B cell (primary cell): ENCODE measurements around the gene LRRC42. TPM values are rescaled to one million over a fixed set of nuclear protein-coding genes. Genes with fewer than 3 reads are reported as not detected.

Experiments
- ATAC-seq: fragments of 200-7000 bp; cut with Tn5 transposase; one replicate; pipeline ENCODE4 v1.10.0; 2021; ENCODE audit warnings: low read depth, mild to moderate bottlenecking, moderate number of reproducible peaks, moderate library complexity
- CTCF ChIA-PET: fragments of 350-600 bp; sonication (Branson Sonifier 250); formaldehyde crosslinking; loops from one replicate; lab custom pipeline; 2021; ENCODE audit warnings: antibody characterized with exemption, inconsistent platforms; lab: Charles Lee
- POLR2A ChIA-PET: fragments of 350-600 bp; sonication (Branson Sonifier 250); formaldehyde crosslinking; loops from one replicate; lab custom pipeline; 2021; ENCODE audit warnings: antibody characterized with exemption; lab: Charles Lee
- DNase-seq: peaks from one replicate; pipeline ENCODE4 v3.0.0; 2013
- H2AFZ ChIP-seq: 2 replicates; pipeline ENCODE4 v1.6.1; 2012; ENCODE audit warnings: mild to moderate bottlenecking, low read depth, low read length; ENCODE audit not compliant: insufficient read depth, poor library complexity, severe bottlenecking
- H3K27ac ChIP-seq, 2 donors: 1 replicate in 1 of 2; 2 replicates in 1 of 2; pipeline ENCODE4 v1.5.1; 2012 to 2013; ENCODE audit warnings: low read length in 2 of 2, mild to moderate bottlenecking in 2 of 2, moderate library complexity in 1 of 2
- H3K27me3 ChIP-seq, 4 experiments: fragments of 200-600 bp in 1 of 4; sonication (generic) in 1 of 4; replicated peaks in 1 of 4; 1 replicate in 2 of 4; 2 replicates in 2 of 4; pipeline versions ENCODE4 v1.6.1 to v1.7.0; 2013 to 2016; ENCODE audit warnings: low read length in 3 of 4, mild to moderate bottlenecking in 2 of 4, mixed read lengths in 1 of 4, moderate library complexity in 1 of 4; ENCODE audit not compliant: insufficient read depth in 4 of 4, control insufficient read depth in 3 of 4; ENCODE audit errors: control extremely low read depth in 1 of 4
- H3K36me3 ChIP-seq, 2 experiments: replicated peaks in 1 of 2; 1 replicate in 1 of 2; 2 replicates in 1 of 2; pipeline versions ENCODE4 v1.6.1 to v1.7.1; 2013; ENCODE audit warnings: low read length in 1 of 2; ENCODE audit not compliant: insufficient read depth in 2 of 2, control insufficient read depth in 1 of 2; ENCODE audit errors: control extremely low read depth in 1 of 2, extremely low read depth in 1 of 2
- H3K4me1 ChIP-seq, 2 donors: fragments of 200-600 bp in 1 of 2; sonication (generic) in 1 of 2; 1 replicate in 1 of 2; 2 replicates in 1 of 2; pipeline versions ENCODE4 v1.5.1 to v1.6.1; 2013 to 2017; ENCODE audit warnings: low read length in 2 of 2; ENCODE audit not compliant: control insufficient read depth in 2 of 2, insufficient read depth in 2 of 2
- H3K4me2 ChIP-seq: replicated peaks from 2 replicates; pipeline ENCODE3; 2012; ENCODE audit warnings: mild to moderate bottlenecking, low read depth, low read length; ENCODE audit not compliant: poor library complexity, severe bottlenecking
- H3K4me3 ChIP-seq, 5 experiments: fragments of 200-600 bp in 1 of 5; sonication (generic) in 1 of 5; 1 replicate in 3 of 5; 2 replicates in 2 of 5; pipeline versions ENCODE4 v1.5.1 to v1.7.0; 2011 to 2016; ENCODE audit warnings: low read length in 4 of 5, mild to moderate bottlenecking in 4 of 5, low read depth in 2 of 5, control low read depth in 1 of 5, moderate library complexity in 1 of 5; ENCODE audit not compliant: insufficient read depth in 1 of 5; ENCODE audit errors: control extremely low read depth in 1 of 5, extremely low read depth in 1 of 5
- H3K79me2 ChIP-seq: fragments of 200-600 bp; sonication (generic); one replicate; pipeline ENCODE4 v1.6.0; 2016; ENCODE audit warnings: low read length; ENCODE audit not compliant: control insufficient read depth, insufficient read depth
- H3K9ac ChIP-seq: fragments of 200-600 bp; sonication (generic); 2 replicates; pipeline ENCODE4 v1.6.1; 2017; ENCODE audit warnings: mild to moderate bottlenecking, low read length, moderate library complexity
- H3K9me3 ChIP-seq, 3 donors: one replicate each; pipeline versions ENCODE4 v1.6.1 to v1.7.1; 2013; ENCODE audit warnings: low read length in 2 of 3; ENCODE audit not compliant: control insufficient read depth in 2 of 3, insufficient read depth in 1 of 3; ENCODE audit errors: control extremely low read depth in 1 of 3
- H4K20me1 ChIP-seq: 2 replicates; pipeline ENCODE4 v1.6.0; 2012; ENCODE audit warnings: mild to moderate bottlenecking, low read length; ENCODE audit not compliant: insufficient read depth, control insufficient read depth, poor library complexity, severe bottlenecking
- H3K27ac Mint-ChIP-seq: one replicate; pipeline ENCODE4 v1.8.0; 2021; ENCODE audit warnings: mixed read lengths
- H3K27me3 Mint-ChIP-seq: one replicate; pipeline ENCODE4 v1.8.0; 2021; ENCODE audit warnings: mixed read lengths
- H3K4me1 Mint-ChIP-seq: one replicate; pipeline ENCODE4 v1.8.0; 2021; ENCODE audit warnings: mixed read lengths
- H3K4me3 Mint-ChIP-seq: one replicate; pipeline ENCODE4 v1.8.0; 2021; ENCODE audit warnings: mixed read lengths
- H3K9me3 Mint-ChIP-seq: one replicate; pipeline ENCODE4 v1.8.0; 2022; ENCODE audit warnings: mixed read lengths; ENCODE audit not compliant: insufficient read depth
- EZH2 ChIP-seq: IDR thresholded peaks from 2 replicates; pipeline ENCODE4 v1.6.1; 2012; ENCODE audit warnings: borderline replicate concordance, low read depth, mild to moderate bottlenecking, moderate library complexity, low read length; ENCODE audit not compliant: insufficient read depth, poor library complexity, severe bottlenecking
- WGBS: methylation state at CpG from one replicate; pipeline ENCODE4 v1.1.5; 2013; ENCODE audit warnings: missing lambda C conversion rate; ENCODE audit not compliant: insufficient coverage; 5-methylcytosine and 5-hydroxymethylcytosine counted together
- intact Hi-C: fragments of 100-400 bp; cut with micrococcal nuclease; formaldehyde crosslinking; loops from one replicate; pipeline ENCODE4 v1.10.0; 2022
- polyA plus RNA-seq: library from polyadenylated mRNA; depleted of rRNA; stranded (reverse); fragments of >200 nt; gene quantifications from 2 replicates; pipeline ENCODE4 v1.2.3, GENCODE V29; 2012
- total RNA-seq, 2 donors: library from RNA; stranded (reverse); fragments of 120-200 nt in 1 of 2; gene quantifications; 1 replicate in 1 of 2; 2 replicates in 1 of 2; pipeline versions ENCODE4 v1.2.3 to v1.2.4, GENCODE V29; 2013 to 2022
- TF ChIP-seq, protein P1 (sequence below): fragments of 200-600 bp; IDR thresholded peaks from one replicate; pipeline ENCODE4 v1.8.0; 2022; ENCODE audit warnings: antibody characterized with exemption, mild to moderate bottlenecking

The LRRC42 gene
- total and polyA plus RNA-seq, 2 donors (not counting 1 experiment from before 2014, with no cell fraction given) = 4.7 to 10.3 TPM

- no peaks in the 10 kb centered on the region for H3K4me1 Mint-ChIP-seq
- Histone ChIP-seq H3K4me1 (no peaks in the 10 kb centered on the region), H3K27ac (no peak overlapping the region), H3K9ac (no peak overlapping the region), H3K4me3 (no peak overlapping the region), H3K27me3 (no peaks in the 10 kb centered on the region), H3K36me3 (no peaks in the 10 kb centered on the region), H3K79me2 (no peaks in the 10 kb centered on the region), H2AFZ (no peak overlapping the region), H4K20me1 (no peaks in the 10 kb centered on the region), H3K4me2 (no peak overlapping the region), H3K9me3 (no peaks in the 10 kb centered on the region)
- no peaks in the 10 kb centered on the region for H3K27me3 Mint-ChIP-seq
- 100% methylated on average over 5 of the region's 8 CpGs for WGBS
- no peak overlapping the region for H3K27ac Mint-ChIP-seq
- H3K4me3 Mint-ChIP-seq = no peak overlapping the region
- no peaks in the 10 kb centered on the region for H3K9me3 Mint-ChIP-seq
- POLR2A ChIA-PET = no interaction called here
- DNase-seq = no peak
- intact Hi-C loops = no loop called here
- ATAC-seq = no peak
- CTCF ChIA-PET = no interaction called here
- TF ChIP-seq, protein P1, sequence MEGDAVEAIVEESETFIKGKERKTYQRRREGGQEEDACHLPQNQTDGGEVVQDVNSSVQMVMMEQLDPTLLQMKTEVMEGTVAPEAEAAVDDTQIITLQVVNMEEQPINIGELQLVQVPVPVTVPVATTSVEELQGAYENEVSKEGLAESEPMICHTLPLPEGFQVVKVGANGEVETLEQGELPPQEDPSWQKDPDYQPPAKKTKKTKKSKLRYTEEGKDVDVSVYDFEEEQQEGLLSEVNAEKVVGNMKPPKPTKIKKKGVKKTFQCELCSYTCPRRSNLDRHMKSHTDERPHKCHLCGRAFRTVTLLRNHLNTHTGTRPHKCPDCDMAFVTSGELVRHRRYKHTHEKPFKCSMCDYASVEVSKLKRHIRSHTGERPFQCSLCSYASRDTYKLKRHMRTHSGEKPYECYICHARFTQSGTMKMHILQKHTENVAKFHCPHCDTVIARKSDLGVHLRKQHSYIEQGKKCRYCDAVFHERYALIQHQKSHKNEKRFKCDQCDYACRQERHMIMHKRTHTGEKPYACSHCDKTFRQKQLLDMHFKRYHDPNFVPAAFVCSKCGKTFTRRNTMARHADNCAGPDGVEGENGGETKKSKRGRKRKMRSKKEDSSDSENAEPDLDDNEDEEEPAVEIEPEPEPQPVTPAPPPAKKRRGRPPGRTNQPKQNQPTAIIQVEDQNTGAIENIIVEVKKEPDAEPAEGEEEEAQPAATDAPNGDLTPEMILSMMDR = no peak
- no peak for TF ChIP-seq EZH2
Measured at GRCh38 chr1:53905509-53905908, 40.6 kb upstream of the LRRC42 start.

- Mint-ChIP-seq H3K4me1 (no peaks in the 10 kb centered on the region), H3K27ac (no peak overlapping the region), H3K9me3 (no peaks in the 10 kb centered on the region), H3K4me3 (no peak overlapping the region), H3K27me3 (no peaks in the 10 kb centered on the region)
- intact Hi-C loops = no loop called here
- Histone ChIP-seq H4K20me1 (no peaks in the 10 kb centered on the region), H3K9ac (no peak overlapping the region), H2AFZ (no peak overlapping the region), H3K79me2 (no peaks in the 10 kb centered on the region), H3K4me3 (no peak overlapping the region), H3K27me3 (no peaks in the 10 kb centered on the region), H3K27ac (no peak overlapping the region), H3K36me3 (no peaks in the 10 kb centered on the region), H3K9me3 (no peaks in the 10 kb centered on the region), H3K4me2 (no peak overlapping the region), H3K4me1 (no peaks in the 10 kb centered on the region)
- WGBS = 91% methylated on average over 4 of the region's 4 CpGs
- ChIA-PET POLR2A (no interaction called here), CTCF (no interaction called here)
- no peak for TF ChIP-seq EZH2
- TF ChIP-seq, protein P1 = no peak
- DNase-seq (no peak), ATAC-seq (no peak)
Measured at GRCh38 chr1:53906121-53906520, 40.0 kb upstream of the LRRC42 start.
